Measurements from ENCODE around the gene RTN4IP1.
"Not testable (repeated sequence)": the region's sequence is repeated elsewhere in the genome, so short reads cannot be mapped to it uniquely, and the experiment has no call there.

DNA sequence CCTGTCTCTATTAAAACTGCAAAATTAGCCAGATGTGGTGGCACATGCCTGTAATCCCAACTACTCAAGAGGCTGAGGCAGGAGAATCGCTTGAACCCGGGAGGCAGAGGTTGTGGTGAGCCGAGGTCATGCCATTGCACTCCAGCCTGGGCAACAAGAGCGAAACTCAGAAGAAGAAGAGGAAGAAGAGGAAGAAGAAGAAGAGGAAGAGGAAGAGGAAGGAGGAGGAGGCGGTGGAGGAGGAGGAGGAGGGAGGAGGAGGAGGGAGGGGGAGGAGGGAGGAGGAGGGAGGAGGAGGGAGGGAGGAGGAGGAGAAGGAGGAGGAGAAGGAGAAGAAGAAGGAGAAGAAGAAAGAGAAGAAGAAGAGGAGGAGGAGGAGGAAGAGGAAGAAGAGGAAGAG, 40.4 kb downstream of the RTN4IP1 start:
- TF ChIP-seq, protein P1, sequence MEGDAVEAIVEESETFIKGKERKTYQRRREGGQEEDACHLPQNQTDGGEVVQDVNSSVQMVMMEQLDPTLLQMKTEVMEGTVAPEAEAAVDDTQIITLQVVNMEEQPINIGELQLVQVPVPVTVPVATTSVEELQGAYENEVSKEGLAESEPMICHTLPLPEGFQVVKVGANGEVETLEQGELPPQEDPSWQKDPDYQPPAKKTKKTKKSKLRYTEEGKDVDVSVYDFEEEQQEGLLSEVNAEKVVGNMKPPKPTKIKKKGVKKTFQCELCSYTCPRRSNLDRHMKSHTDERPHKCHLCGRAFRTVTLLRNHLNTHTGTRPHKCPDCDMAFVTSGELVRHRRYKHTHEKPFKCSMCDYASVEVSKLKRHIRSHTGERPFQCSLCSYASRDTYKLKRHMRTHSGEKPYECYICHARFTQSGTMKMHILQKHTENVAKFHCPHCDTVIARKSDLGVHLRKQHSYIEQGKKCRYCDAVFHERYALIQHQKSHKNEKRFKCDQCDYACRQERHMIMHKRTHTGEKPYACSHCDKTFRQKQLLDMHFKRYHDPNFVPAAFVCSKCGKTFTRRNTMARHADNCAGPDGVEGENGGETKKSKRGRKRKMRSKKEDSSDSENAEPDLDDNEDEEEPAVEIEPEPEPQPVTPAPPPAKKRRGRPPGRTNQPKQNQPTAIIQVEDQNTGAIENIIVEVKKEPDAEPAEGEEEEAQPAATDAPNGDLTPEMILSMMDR (IDR thresholded peaks at IDR 0.05; ENCODE audit: low read length): not testable (repeated sequence)
- TF ChIP-seq EZH2phosphoT487 (IDR thresholded peaks at IDR 0.05; ENCODE audit: low read length); EZH2 (optimal IDR thresholded peaks at IDR 0.05; ENCODE audit: low read depth, low read length): not testable (repeated sequence)

Measured in MM.1S (cell line).